K562 (cell line): ENCODE results near the gene DPH2. TPM values are rescaled to one million over a fixed set of nuclear protein-coding genes. Genes with fewer than 3 reads are reported as not detected.

ENCODE experiments used
- ATAC-seq: fragments of 200-7000 bp; cut with Tn5 transposase; 3 replicates; pipeline ENCODE4 v1.9.1; 2020; ENCODE audit warnings: moderate library complexity
- BruUV-seq: library from RNA; stranded (reverse); fragments of 400-500 nt; replicated peaks from 2 replicates; lab custom pipeline; 2021; lab: Mats Ljungman, UMichigan
- CTCF ChIA-PET: fragments of 300-600 bp; formaldehyde crosslinking; extraction: SDS; loops from one replicate; lab custom pipeline; 2021; ENCODE audit warnings: low intra/inter-chr PET ratio; lab: Yijun Ruan, JAX
- POLR2A ChIA-PET: fragments of 300-600, 350-650 bp; sonication (Branson Sonifier 250); formaldehyde crosslinking; extraction: SDS; loops from one replicate; lab custom pipeline; 2021; ENCODE audit warnings: antibody characterized with exemption, inconsistent platforms; lab: Yijun Ruan, JAX
- DNase-seq, 4 experiments: peaks; one replicate each; pipeline versions ENCODE4 v3.0.0 to v3.0.0-alpha.2; 2011 to 2018; ENCODE audit warnings: low spot score in 3 of 4, mixed read lengths in 3 of 4; ENCODE audit errors: extremely low read depth in 1 of 4
- FAIRE-seq: peaks from 2 replicates; lab custom pipeline; 2011; peaks lifted over from hg19 to GRCh38; lab: Jason Lieb, UNC
- H2AFZ ChIP-seq: 2 replicates; pipeline ENCODE4 v1.6.0; 2011; ENCODE audit warnings: low read depth, low read length, control low read depth, inconsistent platforms
- H3K27ac ChIP-seq: fragments of 200-600 bp; 3 replicates; pipeline ENCODE4 v1.8.0; 2011; ENCODE audit warnings: low read depth, mild to moderate bottlenecking, control low read depth, inconsistent platforms, low read length, moderate library complexity, mixed read lengths; ENCODE audit errors: extremely low read depth
- H3K27me3 ChIP-seq, 2 experiments: fragments of 300-600 bp in 1 of 2; 2 replicates in 1 of 2; 3 replicates in 1 of 2; pipeline versions ENCODE4 v1.6.0 to v1.8.0; 2011; ENCODE audit warnings: inconsistent platforms in 2 of 2, low read length in 2 of 2, mild to moderate bottlenecking in 1 of 2, mixed read lengths in 1 of 2, moderate library complexity in 1 of 2; ENCODE audit not compliant: control insufficient read depth in 2 of 2, insufficient read depth in 2 of 2
- H3K36me3 ChIP-seq: fragments of 300-600 bp; 3 replicates; pipeline ENCODE4 v1.8.0; 2011; ENCODE audit warnings: mild to moderate bottlenecking, low read length, inconsistent platforms; ENCODE audit not compliant: control insufficient read depth, insufficient read depth
- H3K4me1 ChIP-seq, 2 experiments: fragments of 200-600 bp in 1 of 2; replicated peaks in 1 of 2; 2 replicates in 1 of 2; 3 replicates in 1 of 2; pipeline versions ENCODE4 v1.5.1 to v1.8.0; 2011; ENCODE audit warnings: inconsistent platforms in 2 of 2, low read length in 2 of 2, mild to moderate bottlenecking in 1 of 2, mixed read lengths in 1 of 2, moderate library complexity in 1 of 2; ENCODE audit not compliant: control insufficient read depth in 2 of 2, insufficient read depth in 2 of 2
- H3K4me2 ChIP-seq: 2 replicates; pipeline ENCODE4 v1.6.1; 2011; ENCODE audit warnings: low read length, control low read depth, inconsistent platforms, mixed read lengths; ENCODE audit not compliant: insufficient read depth
- H3K4me3 ChIP-seq: fragments of 200-600 bp; sonication (generic), shearing (Covaris generic); 2 replicates; pipeline ENCODE4 v1.5.1; 2016; ENCODE audit warnings: control low read depth, inconsistent platforms
- H3K79me2 ChIP-seq: fragments of 200-600 bp; 3 replicates; pipeline ENCODE4 v1.8.0; 2011; ENCODE audit warnings: low read length, inconsistent platforms; ENCODE audit not compliant: control insufficient read depth, insufficient read depth
- H3K9ac ChIP-seq, 2 experiments: 2 replicates each; pipeline versions ENCODE4 v1.6.0 to v1.6.1; 2011; ENCODE audit warnings: low read depth in 2 of 2, low read length in 2 of 2, control low read depth in 1 of 2, inconsistent platforms in 1 of 2, mild to moderate bottlenecking in 1 of 2, mixed read lengths in 1 of 2; ENCODE audit not compliant: insufficient read depth in 1 of 2
- H3K9me1 ChIP-seq: one replicate; pipeline ENCODE4 v1.6.0; 2011; ENCODE audit warnings: inconsistent platforms, mild to moderate bottlenecking, low read length, moderate library complexity; ENCODE audit not compliant: control insufficient read depth, insufficient read depth
- H3K9me3 ChIP-seq: replicated peaks from 2 replicates; pipeline ENCODE4 v1.5.1; 2011; ENCODE audit warnings: low read depth, low read length, inconsistent platforms; ENCODE audit not compliant: control insufficient read depth, insufficient read depth
- H4K20me1 ChIP-seq: replicated peaks from 2 replicates; pipeline ENCODE4 v1.6.1; 2011; ENCODE audit warnings: low read length, inconsistent platforms, mixed read lengths; ENCODE audit not compliant: control insufficient read depth, insufficient read depth
- ATF2 ChIP-seq: sonication (generic); formaldehyde crosslinking; IDR thresholded peaks from 2 replicates; pipeline ENCODE4 v1.8.1; 2022; ENCODE audit warnings: missing genetic modification reagents
- CEBPG ChIP-seq, 3 experiments: fragments of 200-800 bp in 1 of 3; sonication (Bioruptor generic) in 1 of 3; sonication (generic) in 1 of 3; formaldehyde crosslinking in 1 of 3; IDR thresholded peaks in 2 of 3; conservative IDR thresholded peaks in 1 of 3; 2 replicates each; pipeline versions ENCODE4 v1.6.1 to v1.8.0; 2016 to 2022; ENCODE audit warnings: missing compliant biosample characterization in 2 of 3, missing genetic modification characterization in 2 of 3, mild to moderate bottlenecking in 1 of 3, missing genetic modification reagents in 1 of 3
- ELF4 ChIP-seq: fragments of 450-650 bp; formaldehyde crosslinking; IDR thresholded peaks from 2 replicates; pipeline ENCODE4 v1.4.0; 2022; ENCODE audit warnings: missing genetic modification characterization
- FOXA3 ChIP-seq, 2 experiments: fragments of 450-650 bp in 1 of 2; sonication (generic) in 1 of 2; formaldehyde crosslinking; IDR thresholded peaks in 1 of 2; conservative IDR thresholded peaks in 1 of 2; 2 replicates each; pipeline versions ENCODE4 v1.4.0 to v1.8.0; 2020 to 2022; ENCODE audit warnings: mild to moderate bottlenecking in 2 of 2, missing genetic modification reagents in 1 of 2
- JUN ChIP-seq, 2 experiments: sonication (generic) in 1 of 2; formaldehyde crosslinking in 1 of 2; IDR thresholded peaks; 2 replicates each; pipeline versions ENCODE4 v1.6.1 to v1.8.0; 2012 to 2022; ENCODE audit warnings: borderline replicate concordance in 2 of 2, mild to moderate bottlenecking in 2 of 2, improper control_type of control experiment in 1 of 2, low read depth in 1 of 2, low read length in 1 of 2, missing genetic modification reagents in 1 of 2
- MLLT1 ChIP-seq, 2 experiments: fragments of 450-650 bp; IDR thresholded peaks; 2 replicates each; pipeline ENCODE4 v1.6.1; 2016
- MTA2 ChIP-seq: fragments of 450-650 bp; IDR thresholded peaks from 2 replicates; pipeline ENCODE4 v1.6.1; 2016; ENCODE audit warnings: low read depth
- PHB2 ChIP-seq: fragments of 450-650 bp; IDR thresholded peaks from 2 replicates; pipeline ENCODE4 v1.6.1; 2017; ENCODE audit warnings: low read depth
- TRIM25 ChIP-seq: fragments of 450-650 bp; IDR thresholded peaks from 2 replicates; pipeline ENCODE4 v1.7.0; 2016; ENCODE audit warnings: borderline replicate concordance
- YY1 ChIP-seq, 3 experiments: IDR thresholded peaks; 2 replicates each; pipeline ENCODE4 v1.6.1; 2011; ENCODE audit warnings: low read length in 2 of 3, mild to moderate bottlenecking in 2 of 3, moderate library complexity in 2 of 3, borderline replicate concordance in 1 of 3, control low read depth in 1 of 3, low read depth in 1 of 3; ENCODE audit not compliant: insufficient read depth in 3 of 3, insufficient replicate concordance in 2 of 3, control insufficient read depth in 1 of 3, insufficient read length in 1 of 3; ENCODE audit errors: extremely low read depth in 1 of 3
- ZBTB43 ChIP-seq: sonication (generic); formaldehyde crosslinking; IDR thresholded peaks from 2 replicates; pipeline ENCODE4 v1.8.0; 2023; ENCODE audit warnings: mild to moderate bottlenecking, missing genetic modification reagents
- ZNF232 ChIP-seq: sonication (generic); formaldehyde crosslinking; IDR thresholded peaks from 2 replicates; pipeline ENCODE4 v1.8.0; 2022; ENCODE audit warnings: mild to moderate bottlenecking, missing genetic modification reagents
- WGBS: fragments of 100-300 bp; shearing (Covaris generic); methylation state at CpG from one replicate; pipeline ENCODE4 v1.1.6; 2016; ENCODE audit warnings: low coverage, mixed read lengths; ENCODE audit not compliant: insufficient coverage; ENCODE audit errors: missing lambda C conversion rate; 5-methylcytosine and 5-hydroxymethylcytosine counted together
- in situ Hi-C: fragments of 300-500 bp; cut with MboI; formaldehyde crosslinking; loops from 4 replicates; pipeline ENCODE4 v1.15.0; 2018; ENCODE audit warnings: inconsistent platforms, mixed read lengths
- intact Hi-C: fragments of 100-400 bp; cut with micrococcal nuclease; formaldehyde crosslinking; loops from 2 replicates; pipeline ENCODE4 v1.14.2; 2022
- polyA plus RNA-seq, 8 experiments: library from polyadenylated mRNA; depleted of rRNA in 4 of 8; stranded (reverse) in 5 of 8; unstranded in 3 of 8; fragments of >200 nt; fragmentation: Nextera tagmentation in 2 of 8; fragmentation: Illumina TruSeq in 1 of 8; extraction: Ambion mirVana in 2 of 8; extraction: Trizol in 1 of 8; gene quantifications; 2 replicates each; pipeline versions ENCODE4 v1.2.1 to v1.2.3, GENCODE V29; 2011 to 2014; ENCODE audit warnings: inconsistent platforms in 1 of 8, missing spikeins in 1 of 8
- total RNA-seq, 7 experiments: library from RNA; depleted of rRNA in 6 of 7; stranded (reverse); fragments of >200 nt in 6 of 7; fragmentation: Illumina TruSeq in 2 of 7; extraction: Trizol in 2 of 7; gene quantifications; 2 replicates each; pipeline versions ENCODE4 v1.2.1 to v1.2.3, GENCODE V29; 2011 to 2021; ENCODE audit warnings: low replicate concordance in 1 of 7

DPH2 gene
- total and polyA plus RNA-seq, 9 of the 15 experiments (the other 6 are each of a cell fraction or from before 2014, with no cell fraction given): 17.9 to 94.1 (median 68.1) TPM

GRCh38 chr1:43973981-43974442, 4.2 kb downstream of the DPH2 start:
- H3K4me2 ChIP-seq: peak overlapping the region; percentile 90
- ATAC-seq (no peak), FAIRE-seq (no peak)
- TF ChIP-seq ZNF232 (0 out of 2 replicates have a peak, but pooled peaks have one; percentile 46), ATF2 (no peak), CEBPG (CRISPR knock-in tag; IDR thresholded peaks at IDR 0.05) (0 out of 2 replicates have a peak, but pooled peaks have one; percentile 15), CEBPG (tag; conservative IDR thresholded peaks at IDR 0.05 in 1 of 2, IDR thresholded peaks at IDR 0.05 in 1 of 2) (no peak), MLLT1 (IDR thresholded peaks at IDR 0.05) (peak in 1 of 2 experiments; percentile 47; a peak in 1 of 4 replicates), TRIM25 (no peak), PHB2 (peak; percentile 33; the same call in 1 of the 2 replicates), FOXA3 (CRISPR knock-in tag; conservative IDR thresholded peaks at IDR 0.05 in 1 of 2, IDR thresholded peaks at IDR 0.05 in 1 of 2) (peak in 1 of 2 experiments; percentile 73; a peak in 1 of 4 replicates), JUN (IDR thresholded peaks at IDR 0.05; ENCODE audit: borderline replicate concordance, low read depth, low read length) (no peak), JUN (CRISPR knock-in tag; IDR thresholded peaks at IDR 0.05; ENCODE audit: borderline replicate concordance) (0 out of 2 replicates have a peak, but pooled peaks have one; percentile 36), YY1 (IDR thresholded peaks at IDR 0.05; ENCODE audit: borderline replicate concordance in 1 of 3, control insufficient read depth in 1 of 3, extremely low read depth in 1 of 3, insufficient read depth in 3 of 3, insufficient read length in 1 of 3, insufficient replicate concordance in 2 of 3, low read depth in 1 of 3, low read length in 2 of 3) (peak in 1 of 3 experiments; percentile 2), MTA2 (0 out of 2 replicates have a peak, but pooled peaks have one; percentile 14), ZBTB43 (CRISPR knock-in tag) (0 out of 2 replicates have a peak, but pooled peaks have one; percentile 16), ELF4 (CRISPR knock-in tag) (0 out of 2 replicates have a peak, but pooled peaks have one; percentile 8)

More at GRCh38 chr1:43973981-43974442, 4.2 kb downstream of the DPH2 start:
- Histone ChIP-seq H3K9me3 (no peaks in the 10 kb centered on the region), H3K79me2 (peaks cover 58% of the 10 kb centered on the region), H4K20me1 (peaks cover 24% of the 10 kb centered on the region), H3K4me1 (peaks cover 41 to 69% of the 10 kb centered on the region in 2 experiments), H3K4me3 (peak overlapping the region; percentile 87), H3K27me3 (no peaks in the 10 kb centered on the region), H3K9ac (peak overlapping the region; percentile 88 to 98), H3K27ac (peak overlapping the region; percentile 89), H3K36me3 (peaks cover 61% of the 10 kb centered on the region), H2AFZ (peak overlapping the region; percentile 97), H3K9me1 (peaks cover 10% of the 10 kb centered on the region)
- intact Hi-C loops (loop anchor here (1.0 to 2.0 kb wide), 2 partner anchors 17 to 28 kb away; partner anchors contain the start of genes CCDC24 and IPO13), in situ Hi-C loops (no loop called here)
- BruUV-seq: no TSS peak
- WGBS: 51% methylated on average over 9 of the region's 9 CpGs
- ChIA-PET CTCF (no interaction called here), POLR2A (interaction anchor here (0.7 to 2.1 kb wide), 7 partner anchors 13 to 519 kb away, joined by 3 to 7 read pairs (median 3); no protein-coding TSS in a partner anchor)
- peak in 1 of 4 experiments; percentile 29 for DNase-seq
